Breast epithelium (tissue), 3 donors: ENCODE data around the gene ADRA2B.
"Not testable (repeated sequence)": the region's sequence is repeated elsewhere in the genome, so short reads cannot be mapped to it uniquely, and the experiment has no call there.

Source experiments
- CTCF ChIP-seq, 3 donors: fragments of 450-650 bp; IDR thresholded peaks; one replicate each; pipeline ENCODE4 v1.5.1; 2016 to 2017; ENCODE audit warnings: antibody characterized with exemption in 3 of 3, mild to moderate bottlenecking in 3 of 3, moderate library complexity in 3 of 3
- POLR2A ChIP-seq: fragments of 450-650 bp; IDR thresholded peaks from one replicate; pipeline ENCODE4 v1.6.1; 2016; ENCODE audit warnings: antibody characterized with exemption, mild to moderate bottlenecking, moderate library complexity

GRCh38 chr2:96067902-96068581, 48.3 kb downstream of the ADRA2B start:
- TF ChIP-seq CTCF (IDR thresholded peaks at IDR 0.05); POLR2A: not testable (repeated sequence)
